T47D (cell line): ENCODE measurements around the gene FOXO3.

ENCODE experiments used
- DNase-seq, 2 experiments: peaks; one replicate each; pipeline versions ENCODE4 v3.0.0 to v3.0.0-alpha.2; 2011 to 2012; ENCODE audit warnings: low read depth in 1 of 2, low spot score in 1 of 2
- JUND ChIP-seq: IDR thresholded peaks from 2 replicates; pipeline ENCODE4 v1.6.1; 2012; ENCODE audit warnings: low read depth
- in situ Hi-C: cut with HindIII; loops from 2 replicates; pipeline ENCODE4 v1.10.0; 2016; ENCODE audit warnings: low sequenced_read_pairs, low pct_unique_long_range_greater_than_20kb

The FOXO3 gene

GRCh38 chr6:108621117-108621516 is 60.4 kb downstream of the FOXO3 start:
- DNase-seq: no peak
- no peak for TF ChIP-seq JUND
- in situ Hi-C loops: no loop called here

- no peak for DNase-seq
- TF ChIP-seq JUND: no peak
- in situ Hi-C loops: no loop called here
These were observed 62.1 kb downstream of the FOXO3 start for GRCh38 chr6:108622641-108623298.

GRCh38 chr6:108623995-108624394 is 63.3 kb downstream of the FOXO3 start:
- TF ChIP-seq JUND: no peak
- no peak for DNase-seq
- in situ Hi-C loops: no loop called here

- TF ChIP-seq JUND: no peak
- in situ Hi-C loops: no loop called here
- DNase-seq: no peak
These were observed 64.9 kb downstream of the FOXO3 start for GRCh38 chr6:108625581-108625980.

- in situ Hi-C loops: no loop called here
- no peak for TF ChIP-seq JUND
- DNase-seq: no peak
These were observed 66.1 kb downstream of the FOXO3 start for GRCh38 chr6:108626777-108627176.

- no peak for TF ChIP-seq JUND
- in situ Hi-C loops: no loop called here
- no peak for DNase-seq
These were observed 67.2 kb downstream of the FOXO3 start for GRCh38 chr6:108627692-108628550.

- no peak for DNase-seq
- no peak for TF ChIP-seq JUND
- in situ Hi-C loops: no loop called here
These were observed 69.5 kb downstream of the FOXO3 start for GRCh38 chr6:108630050-108630714.

- in situ Hi-C loops: no loop called here
These were observed 71.7 kb downstream of the FOXO3 start for GRCh38 chr6:108632441-108632840.

GRCh38 chr6:108633436-108633835 is 72.7 kb downstream of the FOXO3 start:
- no peak for TF ChIP-seq JUND
- no peak for DNase-seq
- in situ Hi-C loops: no loop called here

More at GRCh38 chr6:108632441-108632840, 71.7 kb downstream of the FOXO3 start:
- TF ChIP-seq JUND: no peak
- DNase-seq: no peak

GRCh38 chr6:108635505-108636226 is 74.9 kb downstream of the FOXO3 start:
- in situ Hi-C loops: no loop called here
- TF ChIP-seq JUND: no peak
- no peak for DNase-seq

GRCh38 chr6:108637963-108638362 is 77.2 kb downstream of the FOXO3 start:
- in situ Hi-C loops: no loop called here
- no peak for DNase-seq
- TF ChIP-seq JUND: no peak

GRCh38 chr6:108638993-108639392 is 78.3 kb downstream of the FOXO3 start:
- in situ Hi-C loops: no loop called here
- DNase-seq: no peak
- TF ChIP-seq JUND: no peak
